GM18873 (cell line): ENCODE results near the gene SCUBE1.

Experiments
- ATAC-seq: cut with Tn5 transposase; IDR thresholded peaks from one replicate; pipeline ENCODE4 v1.9.1; 2021; ENCODE audit warnings: mild to moderate bottlenecking, moderate library complexity, moderate number of reproducible peaks; ENCODE audit not compliant: unreplicated experiment, low FRiP score

Gene SCUBE1

DNA sequence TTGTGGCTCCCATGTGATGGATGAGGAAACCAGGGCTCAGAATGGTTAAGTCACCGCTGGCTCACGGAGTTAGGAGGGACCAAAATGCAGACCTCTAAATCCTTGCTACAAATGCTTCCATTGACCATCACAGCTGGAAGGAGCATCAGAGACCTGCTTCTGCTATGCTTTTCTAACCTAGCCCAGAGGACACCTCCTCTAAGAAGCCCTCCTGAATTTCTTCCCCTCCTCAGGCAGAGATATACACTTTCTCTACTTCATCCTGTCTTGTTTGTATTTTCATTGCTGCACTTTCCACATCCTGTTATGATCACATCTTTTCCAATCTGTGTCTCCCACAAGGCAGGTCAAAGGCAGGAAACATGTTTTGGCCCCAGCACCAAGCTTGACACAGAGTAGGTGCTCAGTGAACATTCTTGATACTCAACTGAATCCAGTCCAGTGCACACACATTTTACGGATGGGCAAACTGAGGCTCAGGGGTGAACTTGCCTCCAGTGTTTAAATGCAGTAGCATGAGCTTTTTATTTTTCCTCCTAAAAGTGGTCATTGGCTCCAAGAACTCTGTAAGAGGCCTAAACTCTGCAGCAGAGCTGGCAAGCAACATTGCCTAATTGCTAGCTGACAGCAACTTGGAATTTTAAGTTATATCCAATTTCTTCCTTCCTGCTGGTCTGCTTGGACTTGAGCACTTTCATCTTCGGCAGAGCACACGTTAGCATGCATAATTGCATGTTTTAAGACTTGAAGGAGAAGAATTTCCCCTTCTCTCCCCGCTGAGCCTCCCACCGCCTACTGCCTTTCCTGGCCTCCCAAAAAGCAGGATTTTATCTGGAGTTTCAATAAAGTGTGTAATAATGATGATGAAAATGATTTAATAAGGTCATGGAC, 12.7 kb downstream of the SCUBE1 start:
- ATAC-seq = no peak

DNA sequence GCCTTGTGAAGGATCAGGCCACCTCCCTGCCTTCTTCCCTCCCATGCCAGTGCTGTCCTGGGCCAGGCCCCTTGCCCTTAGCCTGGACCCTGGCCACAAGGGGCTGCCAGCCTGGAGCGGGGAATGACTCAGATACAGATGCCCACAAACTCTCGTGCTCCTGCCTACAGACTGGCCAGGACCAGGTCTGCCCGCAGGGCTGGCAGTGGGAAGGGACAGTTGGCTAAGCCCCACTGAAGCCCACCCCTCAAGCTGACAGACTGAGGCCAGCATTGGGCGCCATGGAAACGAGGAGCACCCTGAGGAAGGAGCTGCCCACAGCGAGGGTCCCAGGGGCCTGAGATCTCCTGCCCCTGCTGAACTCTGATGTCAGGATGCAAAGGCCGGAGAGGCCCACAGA, 14.1 kb downstream of the SCUBE1 start:
- no peak for ATAC-seq

DNA sequence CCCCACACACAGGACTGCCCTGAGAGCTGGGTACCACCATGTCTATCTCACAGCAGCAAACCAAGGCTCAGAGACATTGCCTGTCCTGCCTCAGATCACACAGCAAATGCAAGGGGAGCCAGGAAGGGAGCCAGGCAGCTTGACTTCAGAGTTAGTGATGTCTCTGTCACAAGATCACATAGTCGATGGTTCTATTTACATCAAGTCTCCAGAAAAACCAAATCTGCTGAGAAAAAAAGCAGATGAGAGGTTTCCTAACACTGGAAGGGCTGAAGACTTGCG, 16.1 kb downstream of the SCUBE1 start:
- ATAC-seq = no peak

DNA sequence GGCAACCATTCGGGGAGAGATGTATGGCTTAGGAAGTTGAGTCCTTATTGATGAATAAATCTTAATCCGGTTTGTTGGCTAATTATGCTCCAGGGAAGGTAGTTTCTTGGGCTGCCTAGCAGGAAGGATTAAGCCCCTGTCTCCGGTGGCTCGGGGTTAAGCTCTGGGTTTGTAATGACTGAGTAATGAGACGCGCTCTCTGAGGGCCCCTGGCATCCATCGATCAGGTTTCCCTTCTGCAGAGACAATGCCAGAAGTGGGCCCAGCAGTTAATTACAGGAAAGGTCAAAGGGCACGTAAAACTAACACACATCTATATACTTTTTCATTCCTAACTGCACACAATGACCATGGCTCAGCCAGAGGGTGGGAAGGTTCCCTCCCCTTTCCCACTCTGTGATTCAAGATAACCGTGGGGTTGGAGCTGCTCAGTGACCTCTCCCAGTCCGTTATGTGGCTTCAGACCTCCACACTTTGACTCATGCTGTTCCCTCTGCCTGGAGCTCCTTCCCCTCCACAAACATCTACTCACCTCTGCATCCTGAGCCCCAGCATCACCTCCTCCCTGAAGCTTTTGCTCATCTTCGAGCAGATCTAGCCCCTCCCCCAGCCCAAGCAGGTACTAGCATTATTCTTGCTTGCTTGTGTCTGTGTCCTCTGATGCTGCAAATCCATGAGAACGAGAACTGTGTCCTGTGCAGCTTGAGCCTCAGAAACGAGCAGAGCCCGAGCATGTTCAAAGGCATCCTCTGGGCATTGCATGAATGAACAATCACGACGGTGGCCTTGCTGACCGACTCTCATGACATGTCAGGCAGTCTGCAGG, 16.6 kb downstream of the SCUBE1 start:
- no peak for ATAC-seq

DNA sequence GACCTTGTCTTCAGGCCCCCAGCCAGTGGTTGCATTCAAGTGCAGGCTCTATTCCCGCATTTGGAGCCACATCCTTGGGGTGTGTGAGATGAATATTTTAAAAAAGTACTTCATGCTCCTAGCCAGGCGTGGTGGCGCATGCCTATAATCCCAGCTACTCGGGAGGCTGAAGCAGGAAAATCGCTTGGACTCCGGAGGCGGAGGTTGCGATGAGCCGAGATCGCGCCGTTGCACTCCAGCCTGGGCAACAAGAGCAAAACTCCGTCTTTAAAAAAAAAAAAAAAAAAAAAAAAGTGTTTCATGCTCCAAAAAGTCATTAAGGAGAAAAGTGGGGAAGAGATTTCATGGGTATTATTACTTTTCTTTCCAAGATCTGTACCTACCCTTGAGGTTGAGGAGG, 18.0 kb downstream of the SCUBE1 start:
- ATAC-seq = no peak

DNA sequence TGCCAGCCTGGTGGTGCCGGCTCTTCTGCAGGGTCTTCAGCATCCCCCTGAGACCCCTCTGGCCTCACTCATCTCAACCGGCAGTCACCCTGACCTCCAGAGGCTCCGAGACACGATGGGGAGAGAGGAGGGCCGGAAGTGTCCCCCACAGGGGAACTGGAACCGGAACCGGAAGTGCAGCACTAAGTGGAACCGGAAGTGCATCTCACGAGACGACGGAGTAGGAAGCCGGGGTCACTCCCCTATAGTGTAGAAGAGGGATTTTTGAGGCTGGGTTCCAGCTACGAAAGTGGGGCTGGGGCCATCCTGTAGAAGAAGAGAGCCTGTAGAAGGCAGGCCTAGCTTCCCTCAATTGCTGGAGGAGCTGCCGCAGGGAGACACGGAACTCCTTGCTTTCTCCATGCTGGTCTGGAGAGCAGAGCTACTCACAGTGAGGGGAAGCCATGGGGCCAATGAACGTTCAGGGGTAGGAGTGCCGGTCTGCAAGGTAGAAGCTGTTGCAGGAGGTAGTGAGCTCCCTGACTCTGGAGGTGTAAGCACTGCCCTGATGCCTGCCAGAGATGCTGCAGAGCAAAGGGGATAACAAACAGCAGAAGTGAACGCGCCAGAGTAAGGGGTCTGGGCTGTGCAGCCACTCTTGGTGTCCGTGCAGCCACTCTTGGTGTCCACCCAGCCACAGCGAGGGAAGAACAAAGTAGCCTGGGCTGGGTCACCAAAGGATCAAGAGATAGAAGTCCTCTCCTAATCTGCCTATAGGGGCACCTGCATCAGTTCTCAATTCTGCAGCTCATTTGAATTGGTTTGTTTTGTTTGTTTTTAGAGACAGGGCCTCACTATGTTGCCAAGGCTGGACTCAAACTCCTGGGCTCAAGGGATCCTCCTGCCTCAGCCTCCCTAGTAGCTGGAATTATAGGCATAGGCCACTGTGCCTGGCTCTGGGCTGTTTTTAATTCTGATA, 21.9 kb downstream of the SCUBE1 start:
- ATAC-seq = no peak

DNA sequence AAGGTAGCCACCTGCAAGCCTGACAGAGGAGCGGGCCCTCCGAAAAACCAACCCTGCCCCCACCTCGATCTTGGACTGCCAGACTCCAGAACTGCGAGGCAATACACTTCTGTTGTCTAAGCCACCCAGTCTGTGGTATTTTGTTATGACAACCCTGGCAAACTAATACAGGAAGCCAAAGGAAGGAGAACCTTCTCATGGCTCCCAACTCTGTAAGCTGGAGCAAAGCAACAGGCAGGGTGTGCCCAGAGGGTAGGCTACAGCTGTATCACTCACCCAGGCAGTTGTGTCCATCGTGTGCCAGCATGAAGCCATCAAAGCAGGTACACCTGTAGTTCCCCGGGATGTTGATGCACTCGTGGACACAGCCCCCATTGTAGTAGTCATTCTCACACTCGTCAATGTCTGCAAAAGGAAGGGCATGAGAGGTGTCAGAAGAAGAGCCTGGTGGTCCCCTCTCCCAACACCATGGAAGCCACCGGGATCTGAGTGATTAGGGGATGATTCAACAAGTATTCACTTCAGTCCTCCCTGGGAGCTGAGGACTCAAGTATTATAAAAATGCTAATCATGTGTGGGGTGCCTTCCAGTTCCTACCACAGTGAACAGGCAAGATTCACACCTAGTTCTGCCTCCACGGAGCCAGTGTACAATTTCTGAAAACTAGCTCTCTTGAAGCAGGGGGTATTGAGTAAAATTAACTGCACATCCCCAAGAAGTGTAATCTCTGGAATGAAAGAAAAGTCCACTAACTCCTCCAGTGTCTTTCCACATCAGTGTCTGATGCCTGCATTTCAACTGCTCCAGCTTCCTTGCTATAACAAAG, 23.3 kb downstream of the SCUBE1 start:
- ATAC-seq = no peak

DNA sequence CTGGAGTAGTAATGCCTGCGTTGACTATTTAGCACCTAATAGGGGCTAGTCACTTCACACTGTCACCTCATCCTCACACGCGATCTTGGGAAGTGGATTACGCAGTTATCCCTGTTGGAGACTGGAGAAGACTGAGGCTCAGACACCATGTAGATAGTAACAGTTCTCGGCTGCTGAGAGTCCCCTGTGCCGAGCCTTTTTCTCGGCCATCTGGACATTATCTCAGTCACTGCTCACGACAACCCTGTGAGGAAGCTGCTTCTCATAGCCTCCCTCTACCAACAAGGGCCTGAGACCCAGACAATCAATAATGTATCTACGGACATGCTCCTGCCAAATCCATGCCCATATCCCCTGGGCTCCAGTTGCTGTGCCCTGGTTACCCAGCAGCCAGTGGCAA, 25.9 kb downstream of the SCUBE1 start:
- ATAC-seq = no peak

DNA sequence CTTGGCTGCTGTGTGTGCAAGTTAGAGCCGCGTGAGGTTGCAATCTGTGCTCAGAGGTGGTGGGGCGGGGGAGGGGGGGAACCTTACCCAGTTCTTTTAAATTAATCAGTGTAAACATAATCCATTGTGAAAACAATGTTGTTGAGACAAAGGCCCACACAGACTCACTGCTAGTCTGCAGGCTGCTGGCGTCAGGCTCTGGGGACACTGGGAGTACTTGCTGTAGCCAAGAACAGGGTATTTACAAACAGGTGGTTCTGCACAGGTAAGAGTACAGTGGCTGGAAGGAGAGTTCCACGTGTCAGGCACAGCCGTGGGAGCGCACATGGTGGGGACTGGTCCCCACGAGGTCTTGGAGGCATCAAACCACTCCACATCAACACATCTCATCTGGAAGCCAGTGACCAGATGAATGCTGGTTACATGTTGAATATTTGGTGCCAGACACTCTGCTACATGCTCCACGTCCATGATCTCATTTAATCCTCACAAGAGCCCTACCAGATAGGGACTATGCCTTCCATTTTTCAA, 27.4 kb downstream of the SCUBE1 start:
- no peak for ATAC-seq

DNA sequence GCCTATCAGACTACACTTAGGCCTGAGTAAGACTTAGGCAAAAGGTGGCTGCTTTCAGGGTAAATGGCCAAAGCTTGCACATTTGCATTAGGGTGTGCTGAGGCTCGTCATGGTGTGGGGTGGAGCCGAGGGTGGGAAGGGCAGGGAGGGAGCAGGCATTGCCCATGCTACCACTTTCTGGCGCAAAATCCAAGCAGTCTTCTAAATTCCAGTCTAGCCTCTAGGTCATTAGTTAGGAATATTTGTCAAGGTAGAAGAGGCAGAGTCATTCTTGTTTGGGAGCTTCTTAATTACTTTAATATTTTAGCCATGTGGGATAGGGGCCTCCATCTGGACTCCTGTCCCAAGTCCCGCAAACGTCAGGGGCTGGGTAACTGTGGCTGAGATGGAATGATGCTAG, 28.6 kb downstream of the SCUBE1 start:
- ATAC-seq = no peak

DNA sequence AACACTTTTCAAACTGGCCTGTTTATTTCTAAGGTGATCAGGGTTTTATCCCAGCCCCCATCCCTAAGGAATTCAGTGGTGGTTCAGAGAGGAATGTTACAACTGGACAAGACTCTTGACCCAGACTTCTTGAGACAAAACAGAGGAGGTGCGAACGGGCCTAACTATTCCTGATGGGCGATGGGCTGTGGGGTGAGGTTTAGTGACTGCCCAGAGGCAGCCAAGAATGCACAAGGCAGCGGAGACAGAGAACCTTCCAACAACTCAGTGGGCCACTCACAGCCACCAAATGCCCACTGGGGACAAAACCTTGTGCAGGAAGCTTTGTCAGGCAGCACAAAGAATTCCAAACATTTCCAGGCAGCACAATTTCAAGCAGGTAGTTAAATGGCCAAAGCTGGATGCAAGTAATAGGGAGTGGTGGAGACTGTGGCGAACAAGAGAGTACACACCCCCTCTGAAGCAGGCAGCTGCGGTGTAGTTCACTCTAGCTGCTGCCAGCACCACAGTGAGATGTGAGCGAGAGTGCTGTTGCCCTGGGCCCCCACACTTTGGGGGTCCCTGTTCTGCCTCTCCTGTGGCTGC, 29.2 kb downstream of the SCUBE1 start:
- ATAC-seq = no peak

DNA sequence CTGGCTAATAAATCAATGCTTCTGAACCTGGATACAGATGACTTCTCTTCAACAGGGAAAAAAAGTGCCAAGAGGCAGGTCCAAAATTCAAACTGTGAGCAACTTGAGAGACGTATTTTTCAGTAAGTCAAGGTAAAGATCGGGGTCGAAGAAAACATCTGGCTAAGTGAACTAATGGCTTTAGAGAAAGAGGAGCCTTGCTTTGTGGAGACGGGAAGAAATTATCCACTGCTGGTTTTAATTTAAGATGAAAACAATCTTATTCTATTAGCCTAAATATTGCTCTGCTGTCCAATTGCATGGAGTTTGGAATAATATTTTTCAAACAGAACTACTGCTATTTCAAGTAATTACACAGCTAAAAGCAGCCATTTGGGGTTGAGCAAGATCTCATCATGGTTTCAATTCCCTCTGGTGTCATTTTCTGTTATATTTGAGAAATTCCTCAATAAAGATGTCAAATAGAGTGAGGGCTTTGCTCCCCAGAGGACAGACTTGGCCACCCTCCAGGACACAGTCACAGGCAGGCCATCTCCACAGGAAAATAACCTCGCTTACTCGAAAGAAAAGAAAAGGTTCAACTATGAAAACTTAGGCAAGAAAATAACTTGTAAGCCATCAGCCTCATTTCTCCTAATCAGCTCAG, 29.8 kb downstream of the SCUBE1 start:
- no peak for ATAC-seq

DNA sequence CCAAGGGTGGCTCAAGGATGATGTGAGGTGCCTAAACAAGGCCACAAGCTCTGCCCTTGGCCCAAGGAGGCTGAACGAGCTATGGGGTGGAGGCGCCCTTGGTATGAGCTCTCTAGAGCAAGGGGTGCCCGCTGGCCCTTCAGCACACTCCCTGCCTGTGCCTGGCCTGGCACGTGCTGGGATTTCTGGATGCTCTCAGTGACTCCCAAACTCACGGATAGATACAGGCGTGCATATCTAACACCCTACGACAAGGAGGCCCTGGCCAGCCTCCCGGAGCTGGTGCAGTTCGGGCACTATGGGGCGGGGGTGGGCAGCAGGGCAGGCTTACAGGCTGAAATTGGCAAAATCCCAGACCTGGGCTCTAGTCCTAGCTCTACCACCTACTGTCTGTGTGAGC, 30.6 kb downstream of the SCUBE1 start:
- no peak for ATAC-seq

DNA sequence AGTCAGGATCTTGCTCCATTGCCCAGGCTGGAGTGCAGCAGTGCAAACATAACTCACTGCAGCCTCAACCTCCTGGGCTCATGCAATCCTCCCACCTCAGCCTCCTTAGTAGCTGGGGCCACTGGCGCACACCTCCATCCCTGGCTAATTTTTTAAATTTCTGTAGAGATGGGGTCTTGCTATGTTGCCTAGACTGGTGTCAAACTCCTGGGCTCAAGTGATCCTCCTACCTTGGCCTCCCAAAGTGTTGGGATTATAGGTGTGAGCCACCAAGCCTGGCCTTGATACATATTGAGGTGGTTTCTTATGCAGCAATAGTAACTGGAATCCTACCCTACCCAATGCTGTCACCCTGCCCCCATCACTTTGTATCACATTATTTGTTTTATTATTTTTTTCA, 32.4 kb downstream of the SCUBE1 start:
- ATAC-seq = no peak

DNA sequence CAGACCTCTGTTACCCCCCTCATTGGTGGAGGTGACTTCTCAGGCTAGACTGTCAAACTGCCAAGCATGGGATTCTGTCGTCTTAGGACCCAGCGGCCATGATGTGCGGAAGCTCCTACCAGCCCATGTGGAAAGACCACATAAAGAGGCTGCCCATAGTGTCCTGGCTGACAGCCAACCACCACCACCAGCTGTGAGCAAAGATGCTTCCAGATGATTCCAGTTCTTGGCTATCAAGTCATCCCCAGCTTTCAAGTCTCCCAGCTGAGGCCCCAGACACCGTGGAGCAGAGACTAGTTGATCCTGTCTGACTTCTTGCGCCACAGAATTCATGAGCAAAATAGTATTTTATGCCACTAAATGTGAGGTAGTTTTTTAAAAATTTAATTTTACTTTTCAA, 32.9 kb downstream of the SCUBE1 start:
- ATAC-seq = no peak

DNA sequence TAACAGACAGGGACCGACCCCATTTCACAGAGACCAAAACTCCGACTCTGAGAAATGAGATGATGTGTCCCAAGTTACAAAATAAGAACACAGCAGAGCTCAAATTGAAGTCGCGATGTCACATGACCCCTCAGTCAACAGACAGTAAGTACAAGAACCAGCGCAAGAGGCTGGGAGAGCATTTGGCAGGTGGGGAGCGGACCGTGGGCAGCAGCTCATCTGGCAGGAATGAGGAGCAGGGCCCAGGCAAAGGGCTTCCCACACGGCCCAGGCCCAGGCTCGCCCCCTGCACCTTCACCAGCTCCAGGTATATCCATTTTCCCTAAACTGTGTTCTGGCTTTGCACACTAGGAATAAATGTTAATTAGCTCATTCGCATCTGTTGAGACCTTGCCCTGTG, 34.3 kb downstream of the SCUBE1 start:
- no peak for ATAC-seq

DNA sequence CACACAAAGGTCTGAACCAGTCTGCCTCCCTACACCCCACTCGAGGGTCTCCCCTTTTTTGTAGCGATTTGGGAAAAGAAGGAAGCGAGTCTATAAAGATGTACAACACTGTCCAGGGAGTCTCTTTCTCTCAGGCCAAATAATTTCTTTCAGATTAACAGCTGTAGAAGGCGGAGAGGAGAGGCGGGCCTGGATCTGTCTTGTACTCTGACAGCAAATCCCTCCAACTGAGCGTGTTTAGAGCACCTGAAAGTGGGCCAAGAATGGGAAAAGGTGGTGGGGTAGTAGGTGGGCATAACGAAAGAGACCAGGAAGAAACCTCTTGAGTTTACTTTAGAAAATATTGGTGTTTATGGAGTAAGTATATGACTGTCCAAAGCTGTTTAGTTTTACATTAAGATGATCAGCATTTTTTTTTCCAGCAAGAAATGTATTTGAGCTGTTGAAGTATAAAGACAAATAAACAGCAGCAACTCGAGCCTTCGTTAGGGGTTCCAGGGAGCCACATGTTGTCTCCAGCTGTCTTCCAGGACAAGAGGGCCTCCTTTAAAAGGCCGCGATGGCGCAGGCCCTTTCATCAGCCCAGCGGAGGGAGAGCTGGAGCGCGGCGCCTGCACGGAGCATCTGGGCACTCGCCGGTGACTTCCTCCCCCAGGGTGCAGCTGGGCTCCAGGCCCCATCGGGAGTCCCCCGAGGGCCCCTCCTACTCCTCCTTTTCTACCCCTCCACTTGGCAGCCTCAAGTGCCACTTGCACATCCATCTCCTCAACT, 34.9 kb downstream of the SCUBE1 start:
- ATAC-seq = no peak

DNA sequence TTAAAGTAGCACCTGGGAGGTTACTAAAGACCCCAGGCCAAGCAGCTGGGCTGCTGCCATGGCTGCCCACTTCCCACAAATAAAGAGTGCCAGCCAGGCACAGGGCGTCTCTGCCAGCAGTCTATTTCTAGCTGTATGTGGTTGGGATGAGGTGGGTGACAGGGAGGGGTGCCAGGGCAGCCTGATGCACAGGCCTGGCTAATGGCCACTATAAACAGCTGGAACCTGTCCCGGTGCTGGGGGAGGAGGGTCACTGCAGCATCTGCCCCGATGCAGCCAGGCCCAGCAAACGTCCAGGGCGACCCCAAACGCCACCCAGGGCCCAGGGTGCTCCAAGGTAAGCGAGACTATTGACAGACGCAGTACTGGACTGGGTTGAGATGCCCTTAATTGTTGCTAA, 37.4 kb downstream of the SCUBE1 start:
- no peak for ATAC-seq
